Lower leg skin (tissue), 3 donors: Measurements from ENCODE around the gene BHLHE23.

ENCODE experiments used
- POLR2A ChIP-seq, 2 donors: fragments of 450-650 bp; IDR thresholded peaks; one replicate each; pipeline ENCODE4 v1.6.1; 2016 to 2017; ENCODE audit warnings: antibody characterized with exemption in 2 of 2, mild to moderate bottlenecking in 1 of 2, moderate library complexity in 1 of 2
- TF ChIP-seq, protein P1 (sequence below), 3 donors: fragments of 450-650 bp; IDR thresholded peaks; one replicate each; pipeline ENCODE4 v1.5.1; 2016; ENCODE audit warnings: antibody characterized with exemption in 3 of 3, mild to moderate bottlenecking in 3 of 3, moderate library complexity in 2 of 3

DNA sequence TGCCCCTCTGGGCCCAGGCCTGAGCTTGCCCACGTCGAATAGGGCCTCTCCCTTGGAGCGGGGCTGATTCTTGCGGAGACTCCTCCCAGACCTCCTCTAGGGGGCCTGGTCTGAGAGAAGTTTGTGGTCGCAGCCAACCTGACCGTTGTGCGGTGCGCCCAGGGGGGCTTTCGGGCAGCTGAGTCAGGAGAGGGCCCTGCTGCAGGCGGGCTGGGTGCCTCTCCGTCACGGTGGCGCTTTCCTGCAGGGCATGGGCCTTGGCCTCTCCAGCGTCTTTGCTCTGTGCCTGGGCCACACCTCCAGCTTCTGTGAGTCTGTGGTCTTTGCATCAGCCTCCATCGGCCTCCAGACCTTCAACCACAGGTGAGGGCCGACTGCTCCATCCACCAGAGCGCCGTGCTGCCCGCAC lies 41.4 kb downstream of the BHLHE23 start:
- TF ChIP-seq, protein P1, sequence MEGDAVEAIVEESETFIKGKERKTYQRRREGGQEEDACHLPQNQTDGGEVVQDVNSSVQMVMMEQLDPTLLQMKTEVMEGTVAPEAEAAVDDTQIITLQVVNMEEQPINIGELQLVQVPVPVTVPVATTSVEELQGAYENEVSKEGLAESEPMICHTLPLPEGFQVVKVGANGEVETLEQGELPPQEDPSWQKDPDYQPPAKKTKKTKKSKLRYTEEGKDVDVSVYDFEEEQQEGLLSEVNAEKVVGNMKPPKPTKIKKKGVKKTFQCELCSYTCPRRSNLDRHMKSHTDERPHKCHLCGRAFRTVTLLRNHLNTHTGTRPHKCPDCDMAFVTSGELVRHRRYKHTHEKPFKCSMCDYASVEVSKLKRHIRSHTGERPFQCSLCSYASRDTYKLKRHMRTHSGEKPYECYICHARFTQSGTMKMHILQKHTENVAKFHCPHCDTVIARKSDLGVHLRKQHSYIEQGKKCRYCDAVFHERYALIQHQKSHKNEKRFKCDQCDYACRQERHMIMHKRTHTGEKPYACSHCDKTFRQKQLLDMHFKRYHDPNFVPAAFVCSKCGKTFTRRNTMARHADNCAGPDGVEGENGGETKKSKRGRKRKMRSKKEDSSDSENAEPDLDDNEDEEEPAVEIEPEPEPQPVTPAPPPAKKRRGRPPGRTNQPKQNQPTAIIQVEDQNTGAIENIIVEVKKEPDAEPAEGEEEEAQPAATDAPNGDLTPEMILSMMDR (IDR thresholded peaks at IDR 0.05), result no peak
- no peak for TF ChIP-seq POLR2A (IDR thresholded peaks at IDR 0.05)
